H9 (cell line): ENCODE data around the gene ITSN1. TPM values are rescaled to one million over a fixed set of nuclear protein-coding genes. Genes with fewer than 3 reads are reported as not detected.

ENCODE experiments used
- DNase-seq: peaks from one replicate; pipeline ENCODE4 v3.0.0-alpha.2; 2017
- H2AFZ ChIP-seq: one replicate; pipeline ENCODE4 v1.6.1; 2013; ENCODE audit warnings: mild to moderate bottlenecking, low read length, control low read depth, moderate library complexity
- H2AK5ac ChIP-seq: 2 replicates; pipeline ENCODE4 v1.6.1; 2013; ENCODE audit warnings: low read length, control low read depth, mixed read lengths; ENCODE audit not compliant: insufficient read length
- H2BK120ac ChIP-seq: one replicate; pipeline ENCODE4 v1.6.1; 2013; ENCODE audit warnings: low read depth, mild to moderate bottlenecking, low read length, control low read depth, inconsistent platforms; ENCODE audit not compliant: poor library complexity, severe bottlenecking
- H2BK12ac ChIP-seq: 2 replicates; pipeline ENCODE4 v1.6.1; 2013; ENCODE audit warnings: low read length, control low read depth, mixed read lengths, low read depth; ENCODE audit not compliant: insufficient read length
- H2BK15ac ChIP-seq: 2 replicates; pipeline ENCODE4 v1.6.1; 2013; ENCODE audit warnings: low read depth, low read length, control low read depth
- H2BK20ac ChIP-seq: one replicate; pipeline ENCODE4 v1.6.1; 2013; ENCODE audit warnings: low read depth, mild to moderate bottlenecking, low read length, control low read depth, inconsistent platforms; ENCODE audit not compliant: poor library complexity, severe bottlenecking
- H2BK5ac ChIP-seq: 2 replicates; pipeline ENCODE4 v1.6.1; 2013; ENCODE audit warnings: low read length, control low read depth, mixed read lengths; ENCODE audit not compliant: insufficient read length
- H3K14ac ChIP-seq: 2 replicates; pipeline ENCODE4 v1.6.1; 2013; ENCODE audit warnings: low read length, control low read depth; ENCODE audit not compliant: insufficient read depth
- H3K18ac ChIP-seq: 2 replicates; pipeline ENCODE4 v1.6.1; 2013; ENCODE audit warnings: low read depth, mild to moderate bottlenecking, mixed read lengths, low read length, control low read depth; ENCODE audit not compliant: insufficient read length
- H3K23ac ChIP-seq: 2 replicates; pipeline ENCODE4 v1.6.1; 2013; ENCODE audit warnings: low read length, control low read depth, mixed read lengths, low read depth; ENCODE audit not compliant: insufficient read length
- H3K23me2 ChIP-seq: 2 replicates; pipeline ENCODE4 v1.6.1; 2013; ENCODE audit warnings: low read depth, mild to moderate bottlenecking, mixed read lengths, low read length, control low read depth; ENCODE audit not compliant: insufficient read length, poor library complexity, severe bottlenecking
- H3K27ac ChIP-seq: 2 replicates; pipeline ENCODE4 v1.5.1; 2013; ENCODE audit warnings: low read length, control low read depth, mixed read lengths, low read depth; ENCODE audit not compliant: insufficient read length
- H3K27me3 ChIP-seq: 2 replicates; pipeline ENCODE4 v1.6.1; 2013; ENCODE audit warnings: low read length, control low read depth, inconsistent platforms; ENCODE audit not compliant: insufficient read depth
- H3K4ac ChIP-seq: 2 replicates; pipeline ENCODE4 v1.6.1; 2013; ENCODE audit warnings: low read depth, mild to moderate bottlenecking, control low read depth, inconsistent platforms, low read length, moderate library complexity
- H3K4me1 ChIP-seq: 2 replicates; pipeline ENCODE4 v1.6.1; 2013; ENCODE audit warnings: low read length, control low read depth, inconsistent platforms; ENCODE audit not compliant: insufficient read depth
- H3K4me2 ChIP-seq: 2 replicates; pipeline ENCODE4 v1.6.1; 2013; ENCODE audit warnings: low read length, control low read depth, mixed read lengths; ENCODE audit not compliant: insufficient read length, insufficient read depth
- H3K56ac ChIP-seq: 2 replicates; pipeline ENCODE4 v1.6.1; 2013; ENCODE audit warnings: low read depth, mild to moderate bottlenecking, mixed read lengths, low read length, control low read depth; ENCODE audit not compliant: insufficient read length
- H3K79me1 ChIP-seq: 2 replicates; pipeline ENCODE4 v1.6.1; 2013; ENCODE audit warnings: low read depth, mild to moderate bottlenecking, moderate library complexity, low read length, control low read depth, inconsistent platforms; ENCODE audit not compliant: insufficient read depth, poor library complexity, severe bottlenecking
- H3K79me2 ChIP-seq: 2 replicates; pipeline ENCODE4 v1.6.1; 2013; ENCODE audit warnings: low read length, control low read depth, inconsistent platforms; ENCODE audit not compliant: insufficient read depth
- H3K9ac ChIP-seq: 2 replicates; pipeline ENCODE4 v1.6.1; 2013; ENCODE audit warnings: low read length, control low read depth, mixed read lengths; ENCODE audit not compliant: insufficient read length; ENCODE audit errors: extremely low read depth
- H3K9me3 ChIP-seq: one replicate; pipeline ENCODE4 v1.6.1; 2013; ENCODE audit warnings: low read depth, low read length, inconsistent platforms; ENCODE audit not compliant: control insufficient read depth
- H3T11ph ChIP-seq: one replicate; pipeline ENCODE4 v1.6.1; 2013; ENCODE audit warnings: mild to moderate bottlenecking, low read length, control low read depth, inconsistent platforms
- H4K20me1 ChIP-seq: one replicate; pipeline ENCODE4 v1.6.1; 2013; ENCODE audit not compliant: control insufficient read depth, insufficient read length, insufficient read depth
- H4K5ac ChIP-seq: 2 replicates; pipeline ENCODE4 v1.6.1; 2013; ENCODE audit warnings: low read depth, mild to moderate bottlenecking, mixed read lengths, low read length, control low read depth; ENCODE audit not compliant: insufficient read length
- H4K8ac ChIP-seq: replicated peaks from 2 replicates; pipeline ENCODE4 v1.6.1; 2013; ENCODE audit warnings: low read length, control low read depth, mixed read lengths, low read depth; ENCODE audit not compliant: insufficient read length
- H4K91ac ChIP-seq: 2 replicates; pipeline ENCODE4 v1.6.1; 2013; ENCODE audit warnings: low read depth, mild to moderate bottlenecking, moderate library complexity, mixed read lengths, low read length, control low read depth; ENCODE audit not compliant: insufficient read length
- H3K27ac Mint-ChIP-seq, 3 experiments: 2 replicates in 2 of 3; 3 replicates in 1 of 3; pipeline ENCODE4 v1.8.0; 2020 to 2021; ENCODE audit warnings: mixed read lengths in 3 of 3, mild to moderate bottlenecking in 1 of 3, moderate library complexity in 1 of 3
- H3K27me3 Mint-ChIP-seq: 2 replicates; pipeline ENCODE4 v1.8.0; 2021; ENCODE audit warnings: low read depth, mild to moderate bottlenecking, moderate library complexity, mixed read lengths
- H3K36me3 Mint-ChIP-seq, 3 experiments: 2 replicates in 2 of 3; 3 replicates in 1 of 3; pipeline ENCODE4 v1.8.0; 2020 to 2021; ENCODE audit warnings: low read depth in 3 of 3, mixed read lengths in 3 of 3; ENCODE audit not compliant: insufficient read depth in 1 of 3
- H3K4me1 Mint-ChIP-seq, 2 experiments: 2 replicates each; pipeline ENCODE4 v1.8.0; 2020; ENCODE audit warnings: mixed read lengths in 2 of 2
- H3K4me3 Mint-ChIP-seq, 2 experiments: 2 replicates in 1 of 2; 3 replicates in 1 of 2; pipeline ENCODE4 v1.8.0; 2020 to 2021; ENCODE audit warnings: mild to moderate bottlenecking in 2 of 2, mixed read lengths in 2 of 2, moderate library complexity in 1 of 2
- H3K9me3 Mint-ChIP-seq, 2 experiments: 2 replicates in 1 of 2; 3 replicates in 1 of 2; pipeline ENCODE4 v1.8.0; 2020; ENCODE audit warnings: mild to moderate bottlenecking in 2 of 2, mixed read lengths in 2 of 2, moderate library complexity in 1 of 2
- CTCF ChIP-seq: fragments of 200-600 bp; sonication (generic); conservative IDR thresholded peaks from 3 replicates; pipeline ENCODE4 v1.8.0; 2021; ENCODE audit warnings: antibody characterized with exemption, mild to moderate bottlenecking
- WGBS: extraction: QIAGEN DNeasy Blood & Tissue Kit; methylation state at CpG from one replicate; pipeline ENCODE4 v1.1.7; 2013; ENCODE audit warnings: missing lambda C conversion rate, low lambda C conversion rate, mixed read lengths; ENCODE audit not compliant: insufficient read length; ENCODE audit errors: extremely low coverage; 5-methylcytosine and 5-hydroxymethylcytosine counted together
- total RNA-seq: library from RNA; stranded (reverse); gene quantifications from 2 replicates; pipeline ENCODE4 v1.2.1, GENCODE V29; 2021

The ITSN1 gene
- total RNA-seq, 1 experiment from 2014 or later, result 94.2 TPM

- no peak overlapping the region for H3T11ph ChIP-seq
- H3K4ac ChIP-seq, result no peak overlapping the region
- H4K91ac ChIP-seq, result no peak overlapping the region
- H3K27ac ChIP-seq, result no peak overlapping the region
- no peaks in the 10 kb centered on the region for H3K23me2 ChIP-seq
- no peak for DNase-seq
- H4K5ac ChIP-seq, result no peak overlapping the region
- H3K27me3 ChIP-seq, result no peaks in the 10 kb centered on the region
- no peak overlapping the region for H4K8ac ChIP-seq
- H2BK5ac ChIP-seq, result no peak overlapping the region
- no peak overlapping the region for H2BK15ac ChIP-seq
- H2BK20ac ChIP-seq, result no peak overlapping the region
- no peaks in the 10 kb centered on the region for H3K4me1 ChIP-seq
- Mint-ChIP-seq H3K27ac (no peak overlapping the region), H3K4me3 (no peak overlapping the region), H3K36me3 (peaks cover 9 to 51% (median 39%) of the 10 kb centered on the region in 3 experiments; a peak in 6 of 7 replicates), H3K27me3 (no peaks in the 10 kb centered on the region), H3K9me3 (no peaks in the 10 kb centered on the region), H3K4me1 (no peaks in the 10 kb centered on the region)
- no peaks in the 10 kb centered on the region for H3K79me1 ChIP-seq
- H3K9ac ChIP-seq, result no peak overlapping the region
- no peak overlapping the region for H3K4me2 ChIP-seq
- no peak for TF ChIP-seq CTCF
- no peaks in the 10 kb centered on the region for H3K79me2 ChIP-seq
- H2BK12ac ChIP-seq, result no peak overlapping the region
- no peak overlapping the region for H2AFZ ChIP-seq
- no CpG with 5 or more reads among the region's 1 CpG for WGBS
- no peak overlapping the region for H2AK5ac ChIP-seq
- no peak overlapping the region for H3K23ac ChIP-seq
- no peak overlapping the region for H3K18ac ChIP-seq
- H3K56ac ChIP-seq, result no peak overlapping the region
- H3K9me3 ChIP-seq, result no peaks in the 10 kb centered on the region
- no peak overlapping the region for H2BK120ac ChIP-seq
- H4K20me1 ChIP-seq, result no peaks in the 10 kb centered on the region
- H3K14ac ChIP-seq, result no peak overlapping the region
Measured at GRCh38 chr21:33598051-33598450, 44.2 kb upstream of the ITSN1 start.
